IMR-90 (cell line): ENCODE results near the gene VTN. TPM values are rescaled to one million over a fixed set of nuclear protein-coding genes. Genes with fewer than 3 reads are reported as not detected.
A peak's percentile ranks its signal among the peaks of the same experiment; 100 is the strongest.

ENCODE experiments used
- ATAC-seq: fragments of 200-7000 bp; cut with Tn5 transposase; 2 replicates; pipeline ENCODE4 v1.9.1; 2020; ENCODE audit warnings: low read depth, mild to moderate bottlenecking, moderate library complexity
- BruUV-seq: library from RNA; stranded (reverse); fragments of 400-500 nt; replicated peaks from 2 replicates; lab custom pipeline; 2021; lab: Mats Ljungman, UMichigan
- CTCF ChIA-PET: fragments of 300-600 bp; formaldehyde crosslinking; extraction: SDS; loops from one replicate; lab custom pipeline; 2021; ENCODE audit warnings: antibody characterized with exemption; lab: Yijun Ruan, JAX
- POLR2A ChIA-PET: fragments of 300-600 bp; sonication (Branson Sonifier 250); formaldehyde crosslinking; loops from one replicate; lab custom pipeline; 2022; ENCODE audit warnings: antibody characterized with exemption; ENCODE audit not compliant: unreplicated experiment; lab: Charles Lee
- DNase-seq: peaks from one replicate; pipeline ENCODE4 v3.0.0; 2013
- H2AFZ ChIP-seq: replicated peaks from 2 replicates; pipeline ENCODE3; 2013; ENCODE audit warnings: low read length, mild to moderate bottlenecking; ENCODE audit not compliant: poor library complexity
- H2AK5ac ChIP-seq: 2 replicates; pipeline ENCODE4 v1.6.1; 2013; ENCODE audit warnings: low read depth, low read length, inconsistent platforms
- H2AK9ac ChIP-seq: replicated peaks from 2 replicates; pipeline ENCODE3; 2013; ENCODE audit warnings: mild to moderate bottlenecking, low read depth, low read length, moderate library complexity; ENCODE audit not compliant: poor library complexity
- H2BK120ac ChIP-seq: 2 replicates; pipeline ENCODE4 v1.6.1; 2013; ENCODE audit warnings: low read depth, low read length, inconsistent platforms
- H2BK15ac ChIP-seq: 3 replicates; pipeline ENCODE4 v1.6.1; 2013; ENCODE audit warnings: low read depth, low read length, inconsistent platforms
- H2BK20ac ChIP-seq: 2 replicates; pipeline ENCODE4 v1.6.1; 2013; ENCODE audit warnings: low read depth, mild to moderate bottlenecking, inconsistent platforms, low read length, moderate library complexity
- H2BK5ac ChIP-seq: 2 replicates; pipeline ENCODE4 v1.6.1; 2013; ENCODE audit warnings: mild to moderate bottlenecking, low read depth, low read length, inconsistent platforms; ENCODE audit not compliant: poor library complexity, severe bottlenecking
- H3K14ac ChIP-seq: replicated peaks from 2 replicates; pipeline ENCODE4 v1.6.1; 2013; ENCODE audit warnings: low read depth, low read length, inconsistent platforms
- H3K18ac ChIP-seq: 2 replicates; pipeline ENCODE4 v1.6.1; 2013; ENCODE audit warnings: low read depth, low read length, control low read depth
- H3K23ac ChIP-seq: 2 replicates; pipeline ENCODE4 v1.6.1; 2013; ENCODE audit warnings: low read depth, low read length, inconsistent platforms
- H3K27ac ChIP-seq: 2 replicates; pipeline ENCODE4 v1.5.1; 2013; ENCODE audit warnings: mild to moderate bottlenecking, control low read depth, low read length; ENCODE audit not compliant: insufficient read depth
- H3K27me3 ChIP-seq: 2 replicates; pipeline ENCODE4 v1.6.1; 2013; ENCODE audit warnings: low read length; ENCODE audit not compliant: control insufficient read depth, insufficient read depth
- H3K36me3 ChIP-seq: 2 replicates; pipeline ENCODE4 v1.6.1; 2013; ENCODE audit warnings: low read length, mixed read lengths; ENCODE audit not compliant: control insufficient read depth, insufficient read depth
- H3K4ac ChIP-seq: 2 replicates; pipeline ENCODE4 v1.6.1; 2013; ENCODE audit warnings: low read depth, low read length, inconsistent platforms
- H3K4me1 ChIP-seq: 2 replicates; pipeline ENCODE4 v1.6.1; 2013; ENCODE audit warnings: low read length, mixed read lengths; ENCODE audit not compliant: control insufficient read depth, insufficient read depth
- H3K4me2 ChIP-seq: 2 replicates; pipeline ENCODE4 v1.6.1; 2013; ENCODE audit warnings: low read depth, mild to moderate bottlenecking, control low read depth, low read length, moderate library complexity
- H3K4me3 ChIP-seq: 2 replicates; pipeline ENCODE4 v1.5.1; 2013; ENCODE audit warnings: low read depth, mild to moderate bottlenecking, control low read depth, low read length, moderate library complexity; ENCODE audit not compliant: insufficient read depth
- H3K56ac ChIP-seq: 2 replicates; pipeline ENCODE4 v1.6.1; 2013; ENCODE audit warnings: low read length, inconsistent platforms; ENCODE audit not compliant: insufficient read depth; ENCODE audit errors: extremely low read depth
- H3K79me1 ChIP-seq, 2 experiments: 2 replicates each; pipeline ENCODE4 v1.6.1; 2013; ENCODE audit warnings: low read length in 2 of 2, inconsistent platforms in 1 of 2, low read depth in 1 of 2
- H3K9ac ChIP-seq: 2 replicates; pipeline ENCODE4 v1.6.1; 2013; ENCODE audit warnings: low read depth, low read length, control low read depth
- H3K9me1 ChIP-seq: 2 replicates; pipeline ENCODE4 v1.6.1; 2013; ENCODE audit warnings: low read length, inconsistent platforms; ENCODE audit not compliant: insufficient read depth
- H3K9me3 ChIP-seq: 2 replicates; pipeline ENCODE4 v1.6.1; 2013; ENCODE audit warnings: low read length; ENCODE audit not compliant: control insufficient read depth, insufficient read depth
- H4K20me1 ChIP-seq: 2 replicates; pipeline ENCODE4 v1.6.1; 2013; ENCODE audit warnings: low read length, inconsistent platforms; ENCODE audit not compliant: insufficient read depth
- H4K5ac ChIP-seq: 2 replicates; pipeline ENCODE4 v1.6.1; 2013; ENCODE audit warnings: mild to moderate bottlenecking, low read depth, low read length, control low read depth
- H4K8ac ChIP-seq, 2 experiments: 2 replicates each; pipeline ENCODE4 v1.6.1; 2013; ENCODE audit warnings: low read depth in 2 of 2, low read length in 2 of 2, control low read depth in 1 of 2, inconsistent platforms in 1 of 2
- H4K91ac ChIP-seq: 2 replicates; pipeline ENCODE4 v1.6.1; 2013; ENCODE audit warnings: low read depth, low read length, inconsistent platforms; ENCODE audit not compliant: insufficient read depth
- CEBPB ChIP-seq: IDR thresholded peaks from 2 replicates; pipeline ENCODE4 v1.6.1; 2012; ENCODE audit warnings: low read depth, low read length, improper control_type of control experiment
- FOS ChIP-seq: fragments of 150-350 bp; IDR thresholded peaks from 2 replicates; pipeline ENCODE4 v1.6.1; 2016; ENCODE audit warnings: low read depth, low read length
- MAFK ChIP-seq: IDR thresholded peaks from 2 replicates; pipeline ENCODE4 v1.6.1; 2012; ENCODE audit warnings: low read depth, low read length, improper control_type of control experiment
- RCOR1 ChIP-seq: IDR thresholded peaks from 2 replicates; pipeline ENCODE4 v1.6.1; 2012; ENCODE audit warnings: mild to moderate bottlenecking, low read length, improper control_type of control experiment; ENCODE audit not compliant: insufficient replicate concordance
- WGBS, 2 experiments: methylation state at CpG; one replicate each; pipeline versions ENCODE4 v1.1.5 to v1.1.7; 2013; ENCODE audit warnings: missing lambda C conversion rate in 2 of 2; ENCODE audit not compliant: insufficient read length in 1 of 2; ENCODE audit errors: extremely low coverage in 2 of 2; 5-methylcytosine and 5-hydroxymethylcytosine counted together
- dilution Hi-C: fragments of 300-500 bp; cut with HindIII; formaldehyde crosslinking; loops from one replicate; pipeline ENCODE4 v1.14.3; 2018; ENCODE audit warnings: low sequenced_read_pairs; ENCODE audit not compliant: unreplicated experiment
- in situ Hi-C: fragments of 300-500 bp; cut with MboI; formaldehyde crosslinking; loops from 3 replicates; pipeline ENCODE4 v1.14.3; 2019; ENCODE audit warnings: low sequenced_read_pairs, inconsistent platforms, mixed read lengths
- intact Hi-C: fragments of 100-400 bp; cut with micrococcal nuclease; formaldehyde crosslinking; loops from 2 replicates; pipeline ENCODE4 v1.10.0; 2022
- polyA plus RNA-seq, 3 experiments: library from polyadenylated mRNA; depleted of rRNA; stranded (reverse); fragments of >200 nt; gene quantifications; 2 replicates each; pipeline ENCODE4 v1.2.3, GENCODE V29; 2012; ENCODE audit warnings: low replicate concordance in 1 of 3
- total RNA-seq: library from RNA; depleted of rRNA; stranded (reverse); fragments of >200 nt; gene quantifications from 2 replicates; pipeline ENCODE4 v1.2.3, GENCODE V29; 2012
- TF ChIP-seq, protein P1 (sequence below): fragments of 150-350 bp; IDR thresholded peaks from 2 replicates; pipeline ENCODE4 v1.6.1; 2017; ENCODE audit warnings: mild to moderate bottlenecking, antibody characterized with exemption, low read length, low read depth

The VTN gene
- total and polyA plus RNA-seq, 2 of the 4 experiments (the other 2 are of a cell fraction) = 0.18 to 1.0 TPM

GRCh38 chr17:28327031-28327607 lies 43.0 kb downstream of the VTN start:
- ATAC-seq (no peak), DNase-seq (peak; percentile 52)
- H4K20me1 ChIP-seq = no peaks in the 10 kb centered on the region

More at GRCh38 chr17:28327031-28327607, 43.0 kb downstream of the VTN start:
- TF ChIP-seq RCOR1 (no peak), FOS (peak; percentile 31; the same call in 1 of the 2 replicates), MAFK (peak; percentile 6; the same call in 1 of the 2 replicates), CEBPB (no peak)
- TF ChIP-seq, protein P1, sequence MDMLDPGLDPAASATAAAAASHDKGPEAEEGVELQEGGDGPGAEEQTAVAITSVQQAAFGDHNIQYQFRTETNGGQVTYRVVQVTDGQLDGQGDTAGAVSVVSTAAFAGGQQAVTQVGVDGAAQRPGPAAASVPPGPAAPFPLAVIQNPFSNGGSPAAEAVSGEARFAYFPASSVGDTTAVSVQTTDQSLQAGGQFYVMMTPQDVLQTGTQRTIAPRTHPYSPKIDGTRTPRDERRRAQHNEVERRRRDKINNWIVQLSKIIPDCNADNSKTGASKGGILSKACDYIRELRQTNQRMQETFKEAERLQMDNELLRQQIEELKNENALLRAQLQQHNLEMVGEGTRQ = peak; percentile 31; the same call in 1 of the 2 replicates
- dilution Hi-C loops = no loop called here
- Histone ChIP-seq H3K4me3 (no peak overlapping the region), H2AK5ac (no peak overlapping the region), H3K9me3 (no peaks in the 10 kb centered on the region), H4K91ac (no peak overlapping the region), H4K8ac (no peak overlapping the region), H3K36me3 (peaks cover 31% of the 10 kb centered on the region), H3K27ac (no peak overlapping the region), H3K56ac (no peak overlapping the region), H3K27me3 (no peaks in the 10 kb centered on the region), H2AFZ (no peak overlapping the region), H2BK15ac (no peak overlapping the region), H2BK5ac (no peak overlapping the region), H3K4me1 (peaks cover 6% of the 10 kb centered on the region; the same call in 1 of the 2 replicates), H3K9ac (no peak overlapping the region), H2BK20ac (no peak overlapping the region), H3K9me1 (no peaks in the 10 kb centered on the region), H3K4me2 (no peak overlapping the region), H3K18ac (no peak overlapping the region), H2AK9ac (no peak overlapping the region), H3K79me1 (peaks cover 21 to 36% of the 10 kb centered on the region in 2 experiments), H2BK120ac (no peak overlapping the region), H4K5ac (no peak overlapping the region), H3K23ac (no peak overlapping the region), H3K4ac (no peak overlapping the region), H3K14ac (no peak overlapping the region)
- BruUV-seq = TSS peak; percentile 82
- POLR2A ChIA-PET = no interaction called here
- intact Hi-C loops = loop anchor here (10.0 kb wide), 1 partner anchor 522 kb away; the partner anchor contains the start of gene NOS2
- 80% methylated on average over 1 of the region's 9 CpGs; no CpG with 5 or more reads in 1 of the 2 experiments for WGBS, 2 experiments
- CTCF ChIA-PET = no interaction called here
- in situ Hi-C loops = loop anchor here (10.0 to 25.0 kb wide), 2 partner anchors 282 to 790 kb away; partner anchors contain the start of gene NLK
